Fibroblast of villous mesenchyme (primary cell): ENCODE measurements around the gene AGPAT1. TPM values are rescaled to one million over a fixed set of nuclear protein-coding genes. Genes with fewer than 3 reads are reported as not detected.
A peak's percentile ranks its signal among the peaks of the same experiment; 100 is the strongest.
"Not testable (repeated sequence)": the region's sequence is repeated elsewhere in the genome, so short reads cannot be mapped to it uniquely, and the experiment has no call there.

Experiments
- DNase-seq: peaks from one replicate; pipeline ENCODE4 v3.0.0-alpha.2; 2010; ENCODE audit warnings: low read depth
- H3K4me3 ChIP-seq: 2 replicates; pipeline ENCODE4 v1.5.1; 2011; ENCODE audit warnings: low read depth, mild to moderate bottlenecking, low read length
- total RNA-seq: library from RNA; depleted of rRNA; stranded (reverse); fragments of >200 nt; gene quantifications from 2 replicates; pipeline ENCODE4 v1.2.3, GENCODE V29; 2012
- TF ChIP-seq, protein P1 (sequence below): IDR thresholded peaks from 2 replicates; pipeline ENCODE4 v1.5.1; 2012; ENCODE audit warnings: low read depth, mild to moderate bottlenecking, low read length; ENCODE audit not compliant: insufficient read depth

AGPAT1 gene
- total RNA-seq, 1 donor, result 30.2 TPM

DNA sequence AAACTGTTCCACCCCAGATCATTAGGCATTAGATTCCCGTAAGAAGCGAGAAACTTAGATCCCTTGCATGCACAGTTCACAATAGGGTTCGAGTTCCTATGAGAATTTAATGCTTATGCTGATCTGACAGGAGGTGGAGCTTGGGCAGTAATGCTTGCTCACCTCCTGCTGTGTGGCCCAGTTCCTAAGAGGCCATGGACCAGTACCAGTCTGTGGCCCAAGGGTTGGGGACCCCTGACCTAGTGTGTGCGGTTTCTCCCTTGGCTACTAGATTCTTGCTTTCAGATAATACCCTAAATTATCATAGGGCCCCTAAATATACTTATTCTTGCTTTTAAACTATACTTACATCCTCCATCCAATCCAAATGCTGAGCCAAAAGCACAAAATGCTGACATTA is 18.5 kb upstream of the AGPAT1 start:
- no peak overlapping the region for H3K4me3 ChIP-seq
- no peak for DNase-seq
- TF ChIP-seq, protein P1, sequence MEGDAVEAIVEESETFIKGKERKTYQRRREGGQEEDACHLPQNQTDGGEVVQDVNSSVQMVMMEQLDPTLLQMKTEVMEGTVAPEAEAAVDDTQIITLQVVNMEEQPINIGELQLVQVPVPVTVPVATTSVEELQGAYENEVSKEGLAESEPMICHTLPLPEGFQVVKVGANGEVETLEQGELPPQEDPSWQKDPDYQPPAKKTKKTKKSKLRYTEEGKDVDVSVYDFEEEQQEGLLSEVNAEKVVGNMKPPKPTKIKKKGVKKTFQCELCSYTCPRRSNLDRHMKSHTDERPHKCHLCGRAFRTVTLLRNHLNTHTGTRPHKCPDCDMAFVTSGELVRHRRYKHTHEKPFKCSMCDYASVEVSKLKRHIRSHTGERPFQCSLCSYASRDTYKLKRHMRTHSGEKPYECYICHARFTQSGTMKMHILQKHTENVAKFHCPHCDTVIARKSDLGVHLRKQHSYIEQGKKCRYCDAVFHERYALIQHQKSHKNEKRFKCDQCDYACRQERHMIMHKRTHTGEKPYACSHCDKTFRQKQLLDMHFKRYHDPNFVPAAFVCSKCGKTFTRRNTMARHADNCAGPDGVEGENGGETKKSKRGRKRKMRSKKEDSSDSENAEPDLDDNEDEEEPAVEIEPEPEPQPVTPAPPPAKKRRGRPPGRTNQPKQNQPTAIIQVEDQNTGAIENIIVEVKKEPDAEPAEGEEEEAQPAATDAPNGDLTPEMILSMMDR, result no peak

DNA sequence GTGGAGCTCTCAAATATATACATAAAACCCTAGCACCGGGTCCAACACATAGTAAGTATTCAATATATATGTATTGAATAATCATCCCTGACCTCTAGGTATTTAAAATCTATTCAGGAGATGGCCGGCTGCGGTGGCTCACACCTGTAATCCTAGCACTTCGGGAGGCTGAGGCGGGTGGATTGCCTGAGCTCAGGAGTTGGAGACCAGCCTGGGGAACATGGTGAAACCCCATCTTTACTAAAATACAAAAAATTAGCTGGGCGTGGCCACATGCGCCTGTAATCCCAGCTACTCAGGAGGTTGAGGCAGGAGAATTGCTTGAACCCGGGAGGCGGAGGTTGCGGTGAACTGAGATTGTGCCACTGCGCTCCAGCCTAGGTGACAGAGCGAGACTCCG is 17.2 kb upstream of the AGPAT1 start:
- H3K4me3 ChIP-seq, result peak overlapping the region; percentile 48
- DNase-seq, result not testable (repeated sequence)

DNA sequence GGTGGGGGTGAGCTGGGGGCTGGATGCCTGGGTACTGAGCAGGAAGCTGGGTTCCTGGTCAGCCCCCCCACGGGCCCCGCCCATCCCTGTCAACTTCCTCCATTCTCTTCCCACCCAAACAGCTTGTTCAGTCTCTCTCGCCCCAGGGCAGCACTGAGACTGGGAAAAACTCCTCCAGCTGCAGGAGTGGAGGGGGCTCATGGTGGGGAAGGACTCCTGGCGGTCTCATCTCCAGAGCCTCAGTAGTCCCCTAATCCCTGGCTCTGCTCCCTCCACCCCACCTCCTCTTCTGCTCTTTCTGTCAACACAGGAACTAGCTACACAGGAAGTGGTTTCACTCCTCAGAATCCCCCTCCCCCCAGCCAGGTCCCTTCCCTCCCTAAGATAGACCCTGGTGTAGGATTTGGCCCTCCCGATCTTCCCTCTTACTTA is 16.7 kb upstream of the AGPAT1 start, which contains the start of gene GPSM3:
TSS of gene GPSM3 (minus strand) at position 36 of the 432 bp plus-strand sequence. CDS start 130 bp downstream, outside the sequence.
- DNase-seq, result peak; percentile 63
- TF ChIP-seq, protein P1, result no peak
- peak within 1 kb of the TSS; percentile 48 for H3K4me3 ChIP-seq

DNA sequence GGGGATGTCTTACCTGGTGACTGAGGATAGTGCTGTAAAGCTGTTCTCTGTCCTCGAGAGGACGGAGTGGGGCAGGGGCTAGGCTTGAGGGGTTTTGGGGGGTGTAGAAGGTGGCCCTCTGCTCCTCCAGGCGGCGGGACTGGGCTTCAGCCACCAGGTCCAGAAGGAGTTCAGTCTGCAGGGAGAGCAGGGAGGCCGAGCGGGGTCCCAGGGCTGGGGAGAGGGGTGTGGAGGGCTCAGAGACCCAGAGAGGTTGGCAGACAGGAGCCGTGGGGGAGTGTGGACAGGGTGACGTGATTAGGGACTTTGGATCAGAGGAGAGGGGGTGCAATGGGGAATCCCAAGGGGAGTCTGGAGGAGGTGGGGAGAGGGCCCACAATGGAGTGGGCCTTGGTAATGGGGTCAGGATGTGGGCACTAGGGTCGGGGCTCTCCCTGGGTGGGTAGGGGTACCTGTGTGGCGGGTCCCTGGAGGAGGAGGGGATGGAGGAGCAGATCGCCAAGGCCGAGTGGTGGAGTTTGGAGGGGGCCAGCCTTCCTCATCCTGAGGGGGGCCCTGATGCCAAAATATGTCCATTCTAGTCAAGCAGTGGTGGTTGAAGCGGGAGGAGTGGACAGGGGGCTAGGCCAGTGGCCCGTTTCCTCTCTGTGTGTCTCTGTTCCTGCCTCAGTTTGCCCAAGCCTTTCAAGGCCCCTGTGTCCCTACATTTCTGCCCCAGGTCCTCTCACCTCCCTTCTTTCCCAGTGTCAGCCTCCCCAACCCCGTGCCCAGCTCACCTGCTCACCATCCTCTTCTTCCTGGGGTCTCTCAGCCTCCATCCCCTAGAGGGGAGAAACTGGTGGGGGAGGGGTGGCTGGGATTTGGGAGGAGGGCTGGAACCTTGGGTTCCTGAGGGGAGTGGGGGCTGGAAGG is 16.1 kb upstream of the AGPAT1 start:
- TF ChIP-seq, protein P1, result no peak
- H3K4me3 ChIP-seq, result peak overlapping the region; percentile 48
- no peak for DNase-seq

DNA sequence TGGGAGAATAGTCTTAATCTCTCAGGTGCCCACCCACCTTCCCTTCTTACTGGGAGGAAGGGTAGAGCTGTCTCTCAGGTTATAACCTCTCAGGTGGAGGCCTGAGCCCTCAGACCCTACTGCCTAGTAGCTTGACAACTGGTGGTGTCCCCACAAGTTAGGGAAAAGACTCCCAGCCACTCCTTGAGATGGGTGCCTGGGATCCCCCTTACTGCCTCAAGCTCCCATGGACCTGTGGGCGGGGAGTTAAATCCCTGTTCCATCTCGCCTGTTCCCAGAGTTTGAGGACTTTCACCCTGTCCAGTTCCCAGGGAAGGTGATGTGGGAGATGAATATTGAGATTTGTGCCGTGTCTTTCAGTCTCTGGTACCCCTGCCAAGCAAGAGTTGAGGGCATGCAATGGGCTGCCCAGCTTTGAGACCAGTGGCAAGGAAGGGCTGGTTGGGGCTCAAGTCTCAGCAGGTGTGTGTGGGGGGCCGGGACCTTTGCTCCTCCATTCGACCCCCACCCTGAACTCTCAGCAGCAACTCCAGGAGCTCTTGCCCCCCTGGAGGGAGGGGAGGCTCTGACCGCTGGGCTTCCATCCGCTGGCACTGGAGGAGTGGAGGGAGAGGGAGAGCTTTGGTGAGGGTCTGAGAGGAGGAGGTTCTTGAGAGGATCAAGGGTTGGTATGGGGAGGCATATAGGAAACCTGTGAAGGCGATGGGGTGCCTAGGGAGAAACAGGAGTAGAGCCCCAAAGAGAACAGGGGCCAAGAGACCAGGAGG is 15.2 kb upstream of the AGPAT1 start:
- peak overlapping the region; percentile 85 for H3K4me3 ChIP-seq
- TF ChIP-seq, protein P1, result no peak
- no peak for DNase-seq

DNA sequence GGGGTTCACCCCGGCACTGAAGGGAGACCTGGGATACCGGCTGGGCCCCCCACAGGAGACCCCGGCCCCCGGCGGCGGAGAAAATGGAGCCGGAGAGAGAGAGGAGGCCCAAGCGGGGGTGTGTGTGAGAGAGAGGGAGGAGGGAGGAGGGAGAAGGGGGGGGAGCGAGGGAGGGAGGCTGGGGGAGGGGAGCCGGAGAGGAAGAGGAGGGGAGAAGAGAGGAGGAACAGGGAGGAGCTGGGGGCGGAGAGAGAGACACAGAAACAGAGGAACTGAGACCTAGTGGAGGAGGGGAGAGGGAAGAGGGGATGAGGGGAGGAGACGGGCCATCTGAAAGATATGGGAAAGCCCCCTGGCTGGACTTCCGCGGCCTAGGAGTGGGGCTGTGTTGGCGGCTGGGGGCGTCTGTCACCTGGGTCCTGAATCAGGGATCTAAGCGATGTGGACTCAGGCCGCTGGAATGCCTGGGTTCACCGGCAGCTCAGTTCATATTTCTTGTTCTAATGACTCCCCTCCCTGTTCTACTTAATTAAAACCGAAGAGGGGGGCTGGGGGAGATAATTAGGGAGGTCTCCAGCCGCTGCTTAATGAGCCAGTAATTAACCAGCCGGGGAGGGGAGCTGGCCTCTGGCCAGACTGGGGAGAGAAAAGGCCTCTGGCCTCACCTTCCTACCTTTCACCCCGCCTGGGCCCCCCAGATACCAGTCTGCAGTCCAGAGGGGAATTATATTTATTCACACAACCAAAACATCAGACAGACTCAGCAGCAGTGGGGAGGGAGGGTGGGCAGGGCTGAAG is 14.4 kb upstream of the AGPAT1 start, which contains the start of gene PBX2:
TSS of gene PBX2 (minus strand) at position 149 of the 798 bp plus-strand sequence. CDS start 287 bp downstream, outside the sequence.
- peak within 1 kb of the TSS; percentile 85 for H3K4me3 ChIP-seq
- DNase-seq, result peak; percentile 93
- TF ChIP-seq, protein P1, result no peak
